ENCODE results near the gene PIEZO2.

GRCh38 chr18:10787293-10787901 lies 362.0 kb downstream of the PIEZO2 start:
- TF ChIP-seq EZH2 (IDR thresholded peaks at IDR 0.05) (no peak), CTCF (IDR thresholded peaks at IDR 0.05) (peak; percentile 96), EZH2phosphoT487 (IDR thresholded peaks at IDR 0.05) (no peak)
